Spleen (tissue), 11 donors: ENCODE results near the gene IL1RL2. TPM values are rescaled to one million over a fixed set of nuclear protein-coding genes. Genes with fewer than 3 reads are reported as not detected.

Source experiments
- DNase-seq: peaks from one replicate; pipeline ENCODE4 v3.0.0-alpha.2; 2020
- H3K27ac ChIP-seq, 8 donors: fragments of 200-600 bp; sonication (generic) in 7 of 8; 1 replicate in 4 of 8; 2 replicates in 4 of 8; pipeline versions ENCODE4 v1.5.0 to v1.8.0; 2016 to 2021; ENCODE audit warnings: inconsistent platforms in 4 of 8, mild to moderate bottlenecking in 4 of 8, moderate library complexity in 1 of 8
- H3K27me3 ChIP-seq, 7 donors: fragments of 200-600 bp; sonication (generic) in 6 of 7; replicated peaks in 1 of 7; 1 replicate in 4 of 7; 2 replicates in 3 of 7; pipeline versions ENCODE4 v1.5.0 to v1.8.0; 2016 to 2021; ENCODE audit warnings: inconsistent platforms in 3 of 7, mild to moderate bottlenecking in 1 of 7
- H3K36me3 ChIP-seq, 6 donors: fragments of 200-600 bp; sonication (generic) in 5 of 6; 1 replicate in 4 of 6; 2 replicates in 2 of 6; pipeline versions ENCODE4 v1.5.0 to v1.8.0; 2016 to 2021; ENCODE audit warnings: inconsistent platforms in 2 of 6
- H3K4me1 ChIP-seq, 6 donors: fragments of 200-600 bp; sonication (generic) in 5 of 6; 1 replicate in 3 of 6; 2 replicates in 3 of 6; pipeline versions ENCODE4 v1.5.0 to v1.8.0; 2016 to 2021; ENCODE audit warnings: inconsistent platforms in 3 of 6
- H3K4me3 ChIP-seq, 8 donors: fragments of 200-600 bp; sonication (generic) in 7 of 8; 1 replicate in 4 of 8; 2 replicates in 4 of 8; pipeline versions ENCODE4 v1.5.0 to v1.8.0; 2016 to 2021; ENCODE audit warnings: inconsistent platforms in 4 of 8, mild to moderate bottlenecking in 4 of 8, moderate library complexity in 2 of 8
- H3K9me3 ChIP-seq, 8 donors: fragments of 200-600 bp; sonication (generic) in 7 of 8; 1 replicate in 4 of 8; 2 replicates in 4 of 8; pipeline versions ENCODE4 v1.5.0 to v1.8.0; 2016 to 2021; ENCODE audit warnings: inconsistent platforms in 4 of 8
- POLR2A ChIP-seq, 3 donors: fragments of 450-650 bp; IDR thresholded peaks; one replicate each; pipeline ENCODE4 v1.5.1; 2017; ENCODE audit warnings: antibody characterized with exemption in 3 of 3, mild to moderate bottlenecking in 1 of 3
- POLR2AphosphoS5 ChIP-seq, 3 donors: sonication (generic); formaldehyde crosslinking; IDR thresholded peaks; one replicate each; pipeline ENCODE4 v1.5.1; 2017; ENCODE audit warnings: antibody characterized with exemption in 3 of 3
- WGBS, 5 donors: extraction: QIAGEN DNeasy Blood & Tissue Kit in 3 of 5; methylation state at CpG; one replicate each; pipeline versions ENCODE4 v1.1.5 to v1.1.7; 2013 to 2018; 5-methylcytosine and 5-hydroxymethylcytosine counted together
- intact Hi-C: fragments of 100-400 bp; cut with DNase I; formaldehyde crosslinking; loops from one replicate; pipeline ENCODE4 v1.15.0; 2023; ENCODE audit warnings: low total_unique reads
- polyA plus RNA-seq, 3 donors: library from polyadenylated mRNA; stranded (reverse); fragments of 200-250 nt; gene quantifications; one replicate each; pipeline ENCODE4 v1.2.1, GENCODE V29; 2013
- total RNA-seq, 7 donors: library from RNA; depleted of rRNA in 3 of 7; stranded (reverse); fragments of >200 nt in 3 of 7; fragmentation: NEBNext Ultra II Directional in 4 of 7; extraction: Animal tissue kit (Norgen Biotek cat#: 25700) in 4 of 7; gene quantifications; one replicate each; pipeline versions ENCODE4 v1.1.0 to v1.2.1, GENCODE V29; 2016 to 2021
- TF ChIP-seq, protein P1 (sequence below), 11 experiments: fragments of 200-600 bp in 7 of 11; fragments of 450-650 bp in 4 of 11; sonication (generic) in 4 of 11; IDR thresholded peaks in 8 of 11; conservative IDR thresholded peaks in 3 of 11; 1 replicate in 7 of 11; 2 replicates in 4 of 11; pipeline versions ENCODE4 v1.4.0 to v1.8.0; 2016 to 2021; ENCODE audit warnings: antibody characterized with exemption in 11 of 11, inconsistent platforms in 4 of 11, mild to moderate bottlenecking in 1 of 11
- donor health status: healthy with polysubstance abuse.
- donor health status: DM: no; HTN: no; CAD: no; lungs with moderate emphysema.
- donor health status: DM: no; HTN: no; CAD: no.
- donor health status: Bipolar disorder and iron deficiency.
- donor health status: healthy.
- donor health status: DM: no; HTN: no; CAD: no.
- donor health status: DM: yes; HTN: yes; CAD: no.

Gene IL1RL2
- total and polyA plus RNA-seq, 10 donors: 0.05 to 0.49 (median 0.13) TPM; not detected in 4

DNA sequence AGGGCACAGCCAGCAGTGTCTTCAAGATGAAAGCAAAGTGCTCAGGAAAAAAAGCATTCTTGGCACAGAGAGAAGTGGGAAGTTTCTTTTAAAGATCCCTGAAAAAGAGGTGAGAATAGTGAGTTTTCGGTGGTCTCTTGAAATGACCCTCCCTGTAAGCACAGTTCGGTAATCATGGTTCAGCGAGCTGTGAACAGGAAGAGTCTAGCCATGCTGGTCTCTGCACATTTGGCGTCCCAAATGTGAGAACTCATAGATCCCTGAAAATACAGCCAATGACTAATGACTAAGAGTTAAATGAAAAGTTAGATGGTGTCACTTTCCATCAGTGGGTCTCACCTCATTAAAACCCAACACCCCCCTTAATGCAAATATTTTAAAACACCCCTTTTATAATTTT is 40.9 kb upstream of the IL1RL2 start:
- H3K4me3 ChIP-seq: peak overlapping the region in 1 of 8 donors; percentile 76
- H3K36me3 ChIP-seq: peaks cover 0 to 43% (median 4%) of the 10 kb centered on the region in 6 donors
- no peak for DNase-seq
- WGBS, 5 donors: 85 to 95% (median 92%) methylated on average over 4 of the region's 4 CpGs
- H3K4me1 ChIP-seq: peaks cover 0 to 52% (median 16%) of the 10 kb centered on the region in 6 donors
- peaks cover 0 to 43% (median 0%) of the 10 kb centered on the region in 7 donors for H3K27me3 ChIP-seq
- H3K9me3 ChIP-seq: peaks cover 2 to 72% (median 56%) of the 10 kb centered on the region in 8 donors
- TF ChIP-seq POLR2AphosphoS5 (IDR thresholded peaks at IDR 0.05) (no peak), POLR2A (IDR thresholded peaks at IDR 0.05) (no peak)
- TF ChIP-seq, protein P1, sequence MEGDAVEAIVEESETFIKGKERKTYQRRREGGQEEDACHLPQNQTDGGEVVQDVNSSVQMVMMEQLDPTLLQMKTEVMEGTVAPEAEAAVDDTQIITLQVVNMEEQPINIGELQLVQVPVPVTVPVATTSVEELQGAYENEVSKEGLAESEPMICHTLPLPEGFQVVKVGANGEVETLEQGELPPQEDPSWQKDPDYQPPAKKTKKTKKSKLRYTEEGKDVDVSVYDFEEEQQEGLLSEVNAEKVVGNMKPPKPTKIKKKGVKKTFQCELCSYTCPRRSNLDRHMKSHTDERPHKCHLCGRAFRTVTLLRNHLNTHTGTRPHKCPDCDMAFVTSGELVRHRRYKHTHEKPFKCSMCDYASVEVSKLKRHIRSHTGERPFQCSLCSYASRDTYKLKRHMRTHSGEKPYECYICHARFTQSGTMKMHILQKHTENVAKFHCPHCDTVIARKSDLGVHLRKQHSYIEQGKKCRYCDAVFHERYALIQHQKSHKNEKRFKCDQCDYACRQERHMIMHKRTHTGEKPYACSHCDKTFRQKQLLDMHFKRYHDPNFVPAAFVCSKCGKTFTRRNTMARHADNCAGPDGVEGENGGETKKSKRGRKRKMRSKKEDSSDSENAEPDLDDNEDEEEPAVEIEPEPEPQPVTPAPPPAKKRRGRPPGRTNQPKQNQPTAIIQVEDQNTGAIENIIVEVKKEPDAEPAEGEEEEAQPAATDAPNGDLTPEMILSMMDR (IDR thresholded peaks at IDR 0.05 in 8 of 11, conservative IDR thresholded peaks at IDR 0.05 in 3 of 11): no peak
- intact Hi-C loops: no loop called here
- no peak overlapping the region for H3K27ac ChIP-seq

DNA sequence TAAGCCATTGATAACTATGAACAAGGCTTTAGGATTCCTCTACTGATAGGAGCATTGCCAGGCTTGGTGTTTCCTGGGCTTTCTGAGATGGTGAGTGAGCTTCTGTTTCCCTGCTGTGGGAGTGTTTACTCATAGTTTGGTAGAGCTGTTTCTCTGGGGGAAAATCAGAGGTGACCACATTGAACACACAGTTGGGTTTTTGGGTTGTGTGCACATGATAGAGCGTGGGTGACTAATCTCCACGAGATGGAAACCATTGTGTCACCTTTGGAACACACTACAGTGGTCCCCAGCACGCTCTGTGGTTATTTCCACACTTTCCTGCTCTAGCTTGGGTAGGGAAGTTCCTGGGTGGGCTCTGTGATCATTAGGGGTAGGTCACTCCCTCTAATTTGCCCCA is 38.9 kb upstream of the IL1RL2 start:
- DNase-seq: no peak
- H3K4me1 ChIP-seq: peaks cover 0 to 37% (median 8%) of the 10 kb centered on the region in 6 donors
- peaks cover 0 to 57% (median 4%) of the 10 kb centered on the region in 6 donors for H3K36me3 ChIP-seq
- no peak overlapping the region for H3K27ac ChIP-seq
- no peak overlapping the region for H3K4me3 ChIP-seq
- intact Hi-C loops: no loop called here
- WGBS, 5 donors: 43 to 75% (median 49%) methylated on average over 3 of the region's 3 CpGs
- H3K9me3 ChIP-seq: peaks cover 2 to 72% (median 56%) of the 10 kb centered on the region in 8 donors
- peaks cover 0 to 23% (median 0%) of the 10 kb centered on the region in 7 donors for H3K27me3 ChIP-seq
- TF ChIP-seq, protein P1 (IDR thresholded peaks at IDR 0.05 in 8 of 11, conservative IDR thresholded peaks at IDR 0.05 in 3 of 11): no peak
- TF ChIP-seq POLR2AphosphoS5 (IDR thresholded peaks at IDR 0.05): no peak
- no peak for TF ChIP-seq POLR2A (IDR thresholded peaks at IDR 0.05)

DNA sequence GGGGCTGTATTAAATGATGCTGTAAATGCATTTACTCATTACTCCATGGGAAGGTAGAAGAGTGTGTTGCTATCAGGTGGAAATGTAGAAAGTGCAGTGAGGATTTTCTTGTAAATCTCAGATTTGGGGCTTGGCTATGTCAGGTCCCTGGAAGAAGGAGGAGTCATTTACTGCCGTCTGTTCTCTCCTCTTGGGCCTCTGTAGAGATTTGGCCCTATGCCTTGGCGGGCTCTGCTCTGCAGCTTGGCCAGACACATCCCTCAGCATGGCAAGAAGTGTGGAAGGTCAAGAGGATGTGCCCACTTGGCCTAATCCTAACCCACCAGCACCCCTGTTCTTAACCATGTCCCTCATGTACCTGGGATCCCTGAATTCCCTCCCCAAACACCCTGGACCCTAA is 37.6 kb upstream of the IL1RL2 start:
- peaks cover 0 to 37% (median 5%) of the 10 kb centered on the region in 6 donors for H3K4me1 ChIP-seq
- TF ChIP-seq, protein P1 (IDR thresholded peaks at IDR 0.05 in 8 of 11, conservative IDR thresholded peaks at IDR 0.05 in 3 of 11): no peak
- TF ChIP-seq POLR2AphosphoS5 (IDR thresholded peaks at IDR 0.05) (no peak), POLR2A (IDR thresholded peaks at IDR 0.05) (no peak)
- no peak overlapping the region for H3K4me3 ChIP-seq
- H3K27me3 ChIP-seq: peaks cover 0 to 10% (median 0%) of the 10 kb centered on the region in 7 donors
- 63 to 93% (median 83%) methylated on average over 2 of the region's 2 CpGs for WGBS, 5 donors
- intact Hi-C loops: no loop called here
- H3K36me3 ChIP-seq: peaks cover 0 to 71% (median 6%) of the 10 kb centered on the region in 6 donors
- no peak for DNase-seq
- H3K27ac ChIP-seq: peak overlapping the region in 1 of 8 donors; percentile 63
- peaks cover 2 to 62% (median 53%) of the 10 kb centered on the region in 8 donors for H3K9me3 ChIP-seq

DNA sequence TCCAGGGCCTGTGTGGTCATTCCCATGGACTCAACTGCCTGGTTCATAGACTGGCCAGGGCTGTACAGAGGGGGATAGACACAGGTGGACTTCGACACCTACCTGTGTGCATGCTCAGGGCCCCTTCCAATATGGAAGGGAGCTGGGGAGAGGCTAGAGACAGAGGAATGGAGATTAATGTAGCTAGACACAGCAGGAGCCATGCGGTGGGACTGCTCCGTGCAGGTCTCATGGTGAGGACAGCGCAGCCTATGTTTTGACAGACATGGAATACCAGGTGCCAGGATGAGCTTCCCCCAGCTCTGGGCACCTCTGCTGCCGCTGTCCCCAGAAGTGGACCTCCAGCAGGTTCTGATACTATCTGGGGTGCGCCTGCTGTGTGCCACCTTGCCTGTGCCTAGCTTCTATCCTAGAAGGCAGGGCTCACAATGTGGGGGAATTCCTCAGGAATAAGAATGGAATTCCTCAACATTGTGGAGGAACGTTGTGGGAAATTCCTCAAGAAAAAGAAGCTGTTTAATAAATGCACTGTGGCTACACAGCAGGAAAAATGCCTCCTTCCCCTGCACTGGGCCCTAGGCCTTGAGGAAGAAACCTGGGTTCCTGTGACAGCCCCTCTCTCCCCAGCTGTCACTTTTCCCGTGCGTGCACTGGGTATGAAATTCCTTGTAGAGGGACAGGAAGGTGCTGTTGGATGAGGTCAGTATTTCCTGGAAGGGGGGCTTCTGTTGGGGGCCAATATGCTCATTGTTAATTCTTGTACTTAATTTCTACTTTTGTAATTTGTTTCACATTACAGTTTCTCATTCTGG is 37.0 kb upstream of the IL1RL2 start:
- DNase-seq: no peak
- WGBS, 5 donors: 81 to 88% (median 83%) methylated on average over 9 of the region's 9 CpGs
- intact Hi-C loops: no loop called here
- peaks cover 2 to 56% (median 49%) of the 10 kb centered on the region in 8 donors for H3K9me3 ChIP-seq
- H3K4me1 ChIP-seq: peaks cover 0 to 32% (median 6%) of the 10 kb centered on the region in 6 donors
- H3K36me3 ChIP-seq: peaks cover 0 to 71% (median 8%) of the 10 kb centered on the region in 6 donors
- TF ChIP-seq, protein P1 (IDR thresholded peaks at IDR 0.05 in 8 of 11, conservative IDR thresholded peaks at IDR 0.05 in 3 of 11): no peak
- TF ChIP-seq POLR2AphosphoS5 (IDR thresholded peaks at IDR 0.05) (no peak), POLR2A (IDR thresholded peaks at IDR 0.05) (no peak)
- no peak overlapping the region for H3K4me3 ChIP-seq
- H3K27ac ChIP-seq: peak overlapping the region in 3 of 8 donors; percentile 4 to 63 (median 22)
- H3K27me3 ChIP-seq: peaks cover 0 to 5% (median 0%) of the 10 kb centered on the region in 7 donors
